Psoas muscle (tissue), 8 donors: ENCODE measurements around the gene FBXO36. TPM values are rescaled to one million over a fixed set of nuclear protein-coding genes. Genes with fewer than 3 reads are reported as not detected.

Experiments
- ATAC-seq, 4 donors: fragments of 200-7000 bp; cut with Tn5 transposase; one replicate each; pipeline ENCODE4 v1.9.1; 2020; ENCODE audit warnings: moderate library complexity in 3 of 4, mild to moderate bottlenecking in 2 of 4
- DNase-seq, 2 donors: peaks; one replicate each; pipeline ENCODE4 v3.0.0-alpha.2; 2020
- H3K27ac ChIP-seq: fragments of 200-600 bp; one replicate; pipeline ENCODE4 v1.8.0; 2022
- H3K27me3 ChIP-seq, 3 donors: fragments of 200-600 bp in 1 of 3; one replicate each; pipeline versions ENCODE4 v1.6.1 to v1.8.0; 2013 to 2022; ENCODE audit warnings: low read length in 2 of 3, mild to moderate bottlenecking in 2 of 3, moderate library complexity in 1 of 3; ENCODE audit not compliant: insufficient read depth in 3 of 3
- H3K36me3 ChIP-seq, 2 donors: fragments of 200-600 bp in 1 of 2; one replicate each; pipeline versions ENCODE4 v1.6.1 to v1.8.0; 2013 to 2022; ENCODE audit warnings: low read depth in 1 of 2, mild to moderate bottlenecking in 1 of 2, moderate library complexity in 1 of 2; ENCODE audit not compliant: insufficient read depth in 1 of 2
- H3K4me1 ChIP-seq: fragments of 200-600 bp; one replicate; pipeline ENCODE4 v1.8.0; 2022
- H3K4me3 ChIP-seq: fragments of 200-600 bp; one replicate; pipeline ENCODE4 v1.8.0; 2022; ENCODE audit warnings: mild to moderate bottlenecking
- H3K9me3 ChIP-seq: fragments of 200-600 bp; one replicate; pipeline ENCODE4 v1.8.0; 2022
- WGBS, 3 donors: extraction: QIAGEN DNeasy Blood & Tissue Kit; methylation state at CpG; one replicate each; pipeline versions ENCODE4 v1.1.6 to v1.1.7; 2013; 5-methylcytosine and 5-hydroxymethylcytosine counted together
- intact Hi-C, 2 donors: fragments of 100-400 bp; cut with DNase I; formaldehyde crosslinking; loops; one replicate each; pipeline versions ENCODE4 v1.11.0 to v1.14.2; 2022
- polyA plus RNA-seq, 3 donors: library from polyadenylated mRNA; stranded (reverse); fragments of 200-250 nt; gene quantifications; one replicate each; pipeline ENCODE4 v1.2.3, GENCODE V29; 2013
- total RNA-seq, 4 donors: library from RNA; stranded (reverse); fragmentation: NEBNext Ultra II Directional in 2 of 4; extraction: Animal tissue kit (Norgen Biotek cat#: 25700) in 2 of 4; gene quantifications; one replicate each; pipeline versions ENCODE4 v1.2.1 to v1.2.4, GENCODE V29; 2021 to 2023
- TF ChIP-seq, protein P1 (sequence below): fragments of 200-600 bp; IDR thresholded peaks from one replicate; pipeline ENCODE4 v1.8.0; 2022; ENCODE audit warnings: antibody characterized with exemption
- donor health status: healthy with polysubstance abuse.
- donor health status: DM: no; HTN: no; CAD: no; lungs with moderate emphysema.
- donor health status: Bipolar disorder and iron deficiency.
- donor health status: healthy.
- donor health status: DM: yes; HTN: yes; CAD: no.
- donor health status: DM: no; HTN: no; CAD: no.
- donor health status: DM: no; HTN: no; CAD: no.
- donor health status: DM: yes; HTN: yes; CAD: no.

The FBXO36 gene
- total and polyA plus RNA-seq, 7 donors: 0.21 to 1.2 (median 0.60) TPM

DNA sequence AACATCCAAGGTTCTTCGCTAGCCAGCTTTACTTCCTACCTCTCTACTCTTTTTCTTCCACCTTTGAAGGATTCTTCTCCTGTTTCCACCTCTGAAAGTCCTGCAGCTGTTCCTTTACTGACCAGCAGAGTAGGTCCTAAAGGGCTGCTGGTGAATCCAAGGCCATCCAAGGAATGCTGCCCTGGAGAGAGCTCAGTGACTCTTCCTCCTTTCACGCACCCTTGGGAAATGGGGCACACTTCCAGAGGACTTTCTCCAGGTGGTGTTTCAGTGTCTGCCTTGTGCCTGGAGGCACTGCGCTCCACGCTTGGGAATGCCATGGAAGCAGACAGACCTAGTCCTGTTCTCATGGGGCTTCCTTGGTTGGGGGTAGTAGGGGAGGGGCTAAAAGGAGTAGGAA, 101.0 kb downstream of the FBXO36 start:
- Histone ChIP-seq H3K9me3 (no peaks in the 10 kb centered on the region), H3K27me3 (peaks cover 0 to 5% (median 0%) of the 10 kb centered on the region in 3 donors), H3K4me3 (no peak overlapping the region), H3K27ac (no peak overlapping the region), H3K4me1 (no peaks in the 10 kb centered on the region), H3K36me3 (no peaks in the 10 kb centered on the region)
- ATAC-seq: no peak
- DNase-seq: no peak
- intact Hi-C loops: no loop called here
- WGBS, 3 donors: 86 to 94% (median 90%) methylated on average over 4 of the region's 4 CpGs
- TF ChIP-seq, protein P1, sequence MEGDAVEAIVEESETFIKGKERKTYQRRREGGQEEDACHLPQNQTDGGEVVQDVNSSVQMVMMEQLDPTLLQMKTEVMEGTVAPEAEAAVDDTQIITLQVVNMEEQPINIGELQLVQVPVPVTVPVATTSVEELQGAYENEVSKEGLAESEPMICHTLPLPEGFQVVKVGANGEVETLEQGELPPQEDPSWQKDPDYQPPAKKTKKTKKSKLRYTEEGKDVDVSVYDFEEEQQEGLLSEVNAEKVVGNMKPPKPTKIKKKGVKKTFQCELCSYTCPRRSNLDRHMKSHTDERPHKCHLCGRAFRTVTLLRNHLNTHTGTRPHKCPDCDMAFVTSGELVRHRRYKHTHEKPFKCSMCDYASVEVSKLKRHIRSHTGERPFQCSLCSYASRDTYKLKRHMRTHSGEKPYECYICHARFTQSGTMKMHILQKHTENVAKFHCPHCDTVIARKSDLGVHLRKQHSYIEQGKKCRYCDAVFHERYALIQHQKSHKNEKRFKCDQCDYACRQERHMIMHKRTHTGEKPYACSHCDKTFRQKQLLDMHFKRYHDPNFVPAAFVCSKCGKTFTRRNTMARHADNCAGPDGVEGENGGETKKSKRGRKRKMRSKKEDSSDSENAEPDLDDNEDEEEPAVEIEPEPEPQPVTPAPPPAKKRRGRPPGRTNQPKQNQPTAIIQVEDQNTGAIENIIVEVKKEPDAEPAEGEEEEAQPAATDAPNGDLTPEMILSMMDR: no peak

DNA sequence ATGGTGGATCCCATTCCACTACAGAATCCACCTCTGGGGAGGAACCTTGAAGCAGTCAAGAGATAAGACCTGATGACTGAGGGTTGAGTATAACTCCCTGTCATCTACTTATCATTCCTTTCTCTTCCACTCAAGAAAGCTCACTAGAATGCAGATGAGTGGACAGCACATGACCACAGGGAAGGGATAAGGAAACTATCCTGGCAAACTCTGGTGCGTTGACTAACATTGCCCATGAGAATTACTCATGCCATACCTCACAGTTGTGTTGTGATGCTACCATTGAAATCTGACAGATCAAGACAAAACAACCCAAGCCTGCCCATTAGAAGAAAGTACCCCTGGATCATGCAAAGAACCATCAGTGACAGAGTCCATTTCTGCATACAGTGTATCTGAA, 119.9 kb downstream of the FBXO36 start:
- Histone ChIP-seq H3K36me3 (no peaks in the 10 kb centered on the region), H3K4me3 (no peak overlapping the region), H3K9me3 (no peaks in the 10 kb centered on the region), H3K27ac (no peak overlapping the region), H3K27me3 (no peaks in the 10 kb centered on the region), H3K4me1 (no peaks in the 10 kb centered on the region)
- 93 to 100% (median 100%) methylated on average over 1 of the region's 1 CpG for WGBS, 3 donors
- DNase-seq (no peak), ATAC-seq (no peak)
- intact Hi-C loops: no loop called here
- TF ChIP-seq, protein P1: no peak

GRCh38 chr2:230043025-230043424, 120.7 kb downstream of the FBXO36 start:
- ATAC-seq: no peak
- H3K9me3 ChIP-seq: no peaks in the 10 kb centered on the region
- no peak overlapping the region for H3K4me3 ChIP-seq
- no peak for DNase-seq
- no peaks in the 10 kb centered on the region for H3K4me1 ChIP-seq
- intact Hi-C loops: no loop called here
- 73 to 90% (median 83%) methylated on average over 5 of the region's 5 CpGs for WGBS, 3 donors
- TF ChIP-seq, protein P1: no peak
- H3K27ac ChIP-seq: no peak overlapping the region
- no peaks in the 10 kb centered on the region for H3K27me3 ChIP-seq
- no peaks in the 10 kb centered on the region for H3K36me3 ChIP-seq

DNA sequence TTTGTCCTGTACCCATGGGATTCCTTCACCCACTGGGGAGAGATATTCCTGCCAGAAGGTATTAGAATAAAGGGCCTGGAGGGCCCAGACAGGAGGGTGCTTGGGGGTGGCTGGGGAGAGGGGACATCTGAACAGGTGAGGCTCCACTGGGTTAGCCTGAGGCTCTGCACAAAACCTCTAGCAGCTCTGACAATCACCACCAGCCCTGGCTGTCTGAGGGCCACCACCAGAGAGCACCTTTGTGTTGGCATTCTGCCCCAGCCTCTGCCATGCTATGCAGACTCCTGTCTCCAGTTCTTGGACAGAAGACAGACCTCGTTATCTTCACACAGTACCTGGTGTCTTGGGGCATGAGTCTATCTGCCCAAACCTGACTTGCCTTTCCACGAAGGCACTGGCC, 121.2 kb downstream of the FBXO36 start:
- Histone ChIP-seq H3K4me1 (no peaks in the 10 kb centered on the region), H3K36me3 (no peaks in the 10 kb centered on the region), H3K4me3 (no peak overlapping the region), H3K27me3 (no peaks in the 10 kb centered on the region), H3K27ac (no peak overlapping the region), H3K9me3 (no peaks in the 10 kb centered on the region)
- 87 to 91% (median 90%) methylated on average over 2 of the region's 2 CpGs for WGBS, 3 donors
- TF ChIP-seq, protein P1: no peak
- DNase-seq (no peak), ATAC-seq (no peak)
- intact Hi-C loops: no loop called here

- Histone ChIP-seq H3K9me3 (no peaks in the 10 kb centered on the region), H3K4me1 (no peaks in the 10 kb centered on the region), H3K27ac (no peak overlapping the region), H3K27me3 (no peaks in the 10 kb centered on the region), H3K36me3 (no peaks in the 10 kb centered on the region), H3K4me3 (no peak overlapping the region)
- ATAC-seq: no peak
- TF ChIP-seq, protein P1: no peak
- intact Hi-C loops: no loop called here
- DNase-seq: no peak
- 97% methylated on average over 16 of the region's 16 CpGs for WGBS, 3 donors
These were observed 124.2 kb downstream of the FBXO36 start for GRCh38 chr2:230046491-230046890.
